ENCODE measurements around the gene TMEM145. TPM values are rescaled to one million over a fixed set of nuclear protein-coding genes. Genes with fewer than 3 reads are reported as not detected.

TMEM145 gene
- total RNA-seq, 1 experiment from 2014 or later = 3.0 TPM

GRCh38 chr19:42332059-42332458, 18.9 kb downstream of the TMEM145 start:
- DNase-seq (ENCODE audit: low read depth, low spot score) (no peak), ATAC-seq (no peak)
- H3K4me3 ChIP-seq (ENCODE audit: low read depth in 2 of 2, low read length in 2 of 2) = no peak overlapping the region
- H3K36me3 ChIP-seq (ENCODE audit: control insufficient read depth, insufficient read depth, low read length) = no peaks in the 10 kb centered on the region
- H3K9me3 ChIP-seq (ENCODE audit: control insufficient read depth, insufficient read depth, low read depth, low read length) = no peaks in the 10 kb centered on the region
- BruUV-seq (replicated peaks) = no TSS peak
- no peak overlapping the region for H3K27ac ChIP-seq (ENCODE audit: low read length)
- ChIA-PET CTCF (no interaction called here), POLR2A (no interaction called here)
- intact Hi-C loops (cut with micrococcal nuclease; ENCODE audit: unreplicated experiment) = no loop called here
- H3K27me3 ChIP-seq (ENCODE audit: control insufficient read depth, insufficient read depth, low read length) = no peaks in the 10 kb centered on the region
- in situ Hi-C loops (cut with HindIII; ENCODE audit: low pct_unique_long_range_greater_than_20kb, low sequenced_read_pairs) = no loop called here
- no peaks in the 10 kb centered on the region for H3K4me1 ChIP-seq (ENCODE audit: control insufficient read depth, insufficient read depth, low read length)
- no peak for TF ChIP-seq SIN3A (IDR thresholded peaks at IDR 0.05; ENCODE audit: borderline replicate concordance, insufficient read depth, low read depth, low read length)
- no peak for TF ChIP-seq TCF7L2 (IDR thresholded peaks at IDR 0.05; ENCODE audit: low read depth, low read length)
- TF ChIP-seq REST (IDR thresholded peaks at IDR 0.05; ENCODE audit: insufficient read depth in 1 of 2, low read depth in 2 of 2, low read length in 1 of 2) = no peak
- TF ChIP-seq POLR2AphosphoS5 (IDR thresholded peaks at IDR 0.05; ENCODE audit: low read depth, low read length) = no peak
- no peak for TF ChIP-seq CTCF (IDR thresholded peaks at IDR 0.05)

GRCh38 chr19:42333018-42333417, 19.9 kb downstream of the TMEM145 start:
- ATAC-seq = no peak

More at GRCh38 chr19:42333018-42333417, 19.9 kb downstream of the TMEM145 start:
- POLR2A ChIA-PET = no interaction called here
- Histone ChIP-seq H3K27me3 (ENCODE audit: control insufficient read depth, insufficient read depth, low read length) (no peaks in the 10 kb centered on the region), H3K4me3 (ENCODE audit: low read depth in 2 of 2, low read length in 2 of 2) (no peak overlapping the region), H3K27ac (ENCODE audit: low read length) (no peak overlapping the region), H3K36me3 (ENCODE audit: control insufficient read depth, insufficient read depth, low read length) (no peaks in the 10 kb centered on the region), H3K4me1 (ENCODE audit: control insufficient read depth, insufficient read depth, low read length) (no peaks in the 10 kb centered on the region), H3K9me3 (ENCODE audit: control insufficient read depth, insufficient read depth, low read depth, low read length) (no peaks in the 10 kb centered on the region)
- TF ChIP-seq SIN3A (IDR thresholded peaks at IDR 0.05; ENCODE audit: borderline replicate concordance, insufficient read depth, low read depth, low read length) = no peak
- no peak for TF ChIP-seq CTCF (IDR thresholded peaks at IDR 0.05)
- no peak for TF ChIP-seq POLR2AphosphoS5 (IDR thresholded peaks at IDR 0.05; ENCODE audit: low read depth, low read length)
- no peak for TF ChIP-seq TCF7L2 (IDR thresholded peaks at IDR 0.05; ENCODE audit: low read depth, low read length)
- TF ChIP-seq REST (IDR thresholded peaks at IDR 0.05; ENCODE audit: insufficient read depth in 1 of 2, low read depth in 2 of 2, low read length in 1 of 2) = no peak
- BruUV-seq (replicated peaks) = no TSS peak
- no peak for DNase-seq (ENCODE audit: low read depth, low spot score)
- intact Hi-C loops (cut with micrococcal nuclease; ENCODE audit: unreplicated experiment) = no loop called here
- in situ Hi-C loops (cut with HindIII; ENCODE audit: low pct_unique_long_range_greater_than_20kb, low sequenced_read_pairs) = no loop called here
- CTCF ChIA-PET = no interaction called here

Measured in Panc1 (cell line).